BJ (cell line): Measurements from ENCODE around the gene GPATCH1. TPM values are rescaled to one million over a fixed set of nuclear protein-coding genes. Genes with fewer than 3 reads are reported as not detected.
"Not testable (repeated sequence)": the region's sequence is repeated elsewhere in the genome, so short reads cannot be mapped to it uniquely, and the experiment has no call there.

Source experiments
- CTCF ChIA-PET: fragments of 350-600 bp; formaldehyde crosslinking; extraction: SDS; loops from one replicate; lab custom pipeline; 2021; ENCODE audit warnings: antibody characterized with exemption, inconsistent platforms; lab: Yijun Ruan, JAX
- POLR2A ChIA-PET: fragments of 300-600 bp; sonication (Branson Sonifier 250); formaldehyde crosslinking; extraction: SDS; loops from one replicate; lab custom pipeline; 2021; ENCODE audit warnings: antibody characterized with exemption; lab: Charles Lee
- DNase-seq: peaks from one replicate; pipeline ENCODE4 v3.0.0-alpha.2; 2011; ENCODE audit warnings: low read depth
- H3K27me3 ChIP-seq: 2 replicates; pipeline ENCODE4 v1.6.0; 2011; ENCODE audit warnings: low read length; ENCODE audit not compliant: control insufficient read depth, insufficient read depth
- H3K36me3 ChIP-seq: 2 replicates; pipeline ENCODE4 v1.5.1; 2011; ENCODE audit warnings: low read length; ENCODE audit not compliant: control insufficient read depth, insufficient read depth
- H3K4me3 ChIP-seq: 2 replicates; pipeline ENCODE4 v1.5.1; 2011; ENCODE audit warnings: low read depth, mild to moderate bottlenecking, control low read depth, low read length
- CTCF ChIP-seq: IDR thresholded peaks from 2 replicates; pipeline ENCODE4 v1.5.1; 2011; ENCODE audit warnings: low read depth, mild to moderate bottlenecking, control low read depth, inconsistent platforms, low read length, moderate library complexity; ENCODE audit not compliant: insufficient read depth
- polyA plus RNA-seq: library from polyadenylated mRNA; depleted of rRNA; stranded (reverse); fragments of >200 nt; gene quantifications from 2 replicates; pipeline ENCODE4 v1.2.3, GENCODE V29; 2011

Gene GPATCH1
- polyA plus RNA-seq, 1 experiment: 8.7 TPM

GRCh38 chr19:33150852-33151518, 70.0 kb downstream of the GPATCH1 start:
- no peaks in the 10 kb centered on the region for H3K36me3 ChIP-seq
- CTCF ChIA-PET: interaction anchor here (0.6 to 4.3 kb wide), 4 partner anchors 8 to 33 kb away, joined by 3 to 13 read pairs (median 7); no protein-coding TSS in a partner anchor
- H3K4me3 ChIP-seq: no peak overlapping the region
- H3K27me3 ChIP-seq: no peaks in the 10 kb centered on the region; the same call in 1 of the 2 replicates
- POLR2A ChIA-PET: no interaction called here
- DNase-seq: no peak
- TF ChIP-seq CTCF: no peak

- Histone ChIP-seq H3K36me3 (no peaks in the 10 kb centered on the region), H3K27me3 (no peaks in the 10 kb centered on the region; the same call in 1 of the 2 replicates), H3K4me3 (no peak overlapping the region)
- TF ChIP-seq CTCF: no peak
- CTCF ChIA-PET: interaction anchor here (3.1 to 4.3 kb wide), 2 partner anchors 25 to 31 kb away, joined by 11 to 13 read pairs; no protein-coding TSS in a partner anchor
- POLR2A ChIA-PET: no interaction called here
- no peak for DNase-seq
Observed at GRCh38 chr19:33152176-33152575, 71.2 kb downstream of the GPATCH1 start.

- CTCF ChIA-PET: interaction anchor here (3.1 to 4.3 kb wide), 2 partner anchors 24 to 31 kb away, joined by 11 to 13 read pairs; no protein-coding TSS in a partner anchor
- DNase-seq, H3K27me3 ChIP-seq, H3K36me3 ChIP-seq, H3K4me3 ChIP-seq: not testable (repeated sequence)
- POLR2A ChIA-PET: interaction anchor here (0.7 kb wide), 1 partner anchor 18 kb away, joined by 13 read pairs; no protein-coding TSS in a partner anchor
Observed at GRCh38 chr19:33152625-33153024, 71.6 kb downstream of the GPATCH1 start.

- H3K4me3 ChIP-seq, POLR2A ChIA-PET, H3K27me3 ChIP-seq, DNase-seq, H3K36me3 ChIP-seq: not testable (repeated sequence)
- CTCF ChIA-PET: interaction anchor here (0.5 to 4.6 kb wide), 4 partner anchors 10 to 101 kb away, joined by 3 to 22 read pairs (median 4); no protein-coding TSS in a partner anchor
Observed at GRCh38 chr19:33154313-33154712, 73.3 kb downstream of the GPATCH1 start.

- TF ChIP-seq CTCF: no peak
- ChIA-PET CTCF (interaction anchor here (0.9 to 4.6 kb wide), 7 partner anchors 9 to 622 kb away, joined by 3 to 22 read pairs (median 5); no protein-coding TSS in a partner anchor), POLR2A (no interaction called here)
- Histone ChIP-seq H3K36me3 (no peaks in the 10 kb centered on the region), H3K4me3 (no peak overlapping the region), H3K27me3 (no peaks in the 10 kb centered on the region; the same call in 1 of the 2 replicates)
- no peak for DNase-seq
Observed at GRCh38 chr19:33156334-33156733, 75.4 kb downstream of the GPATCH1 start.

GRCh38 chr19:33157906-33158305, 76.9 kb downstream of the GPATCH1 start:
- no peaks in the 10 kb centered on the region; the same call in 1 of the 2 replicates for H3K27me3 ChIP-seq
- POLR2A ChIA-PET: no interaction called here
- TF ChIP-seq CTCF: no peak
- CTCF ChIA-PET: interaction anchor here (1.0 to 4.6 kb wide), 3 partner anchors 13 to 26 kb away, joined by 6 to 22 read pairs (median 14); no protein-coding TSS in a partner anchor
- DNase-seq: no peak
- no peak overlapping the region for H3K4me3 ChIP-seq
- H3K36me3 ChIP-seq: no peaks in the 10 kb centered on the region
